T-helper 17 cell (primary cell): Measurements from ENCODE around the gene C1S. TPM values are rescaled to one million over a fixed set of nuclear protein-coding genes. Genes with fewer than 3 reads are reported as not detected.
"Not testable (repeated sequence)": the region's sequence is repeated elsewhere in the genome, so short reads cannot be mapped to it uniquely, and the experiment has no call there.

Experiments
- ATAC-seq: fragments of 150-1000 bp; cut with Tn5 transposase; 2 replicates; pipeline ENCODE4 v1.10.0; 2021; ENCODE audit warnings: mild to moderate bottlenecking, moderate library complexity
- DNase-seq, 3 donors: peaks; one replicate each; pipeline versions ENCODE4 v3.0.0 to v3.0.0-alpha.2; 2020 to 2021
- H3K9me3 ChIP-seq: one replicate; pipeline ENCODE4 v1.7.0; 2013; ENCODE audit warnings: low read length, mild to moderate bottlenecking; ENCODE audit not compliant: control insufficient read depth, poor library complexity, severe bottlenecking
- H3K27ac Mint-ChIP-seq: one replicate; pipeline ENCODE4 v1.8.0; 2022; ENCODE audit warnings: mild to moderate bottlenecking, moderate library complexity, mixed read lengths
- H3K27me3 Mint-ChIP-seq: one replicate; pipeline ENCODE4 v1.8.0; 2022; ENCODE audit warnings: mixed read lengths
- H3K36me3 Mint-ChIP-seq: one replicate; pipeline ENCODE4 v1.8.0; 2022; ENCODE audit warnings: low read depth, mixed read lengths
- H3K4me1 Mint-ChIP-seq: one replicate; pipeline ENCODE4 v1.8.0; 2022; ENCODE audit warnings: mild to moderate bottlenecking, mixed read lengths
- H3K4me3 Mint-ChIP-seq: one replicate; pipeline ENCODE4 v1.8.0; 2022; ENCODE audit warnings: mild to moderate bottlenecking, moderate library complexity, mixed read lengths
- total RNA-seq, 4 donors: library from RNA in 2 of 4; stranded (reverse) in 2 of 4; gene quantifications; one replicate each; pipeline ENCODE4 v1.2.3 and lab custom pipeline; 2022 to 2026

C1S gene
- total RNA-seq, 2 donors from 2014 or later, result 2.9 to 3.0 TPM

DNA sequence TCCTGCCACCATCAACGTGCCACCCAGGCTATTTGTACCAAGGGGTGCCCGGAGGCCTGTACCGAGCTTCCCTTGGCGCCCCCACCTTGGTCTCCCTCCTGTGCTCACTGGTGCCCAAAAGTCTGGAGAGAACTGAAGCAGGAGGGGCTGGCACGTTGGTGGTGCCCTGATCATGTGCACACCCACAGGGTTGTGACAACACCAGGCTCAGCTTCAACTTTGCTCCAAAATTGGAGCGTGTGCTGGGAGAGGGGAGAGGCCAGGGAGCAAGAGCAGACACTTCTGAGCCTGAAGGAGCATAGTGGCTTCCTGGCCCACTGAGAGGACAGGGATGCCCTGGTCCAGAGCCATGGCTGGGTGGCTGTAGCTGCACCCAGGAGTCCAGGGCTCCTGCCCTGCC lies 29.2 kb upstream of the C1S start:
- Mint-ChIP-seq H3K27me3 (peaks cover 15% of the 10 kb centered on the region), H3K27ac (no peak overlapping the region), H3K4me1 (peaks cover 2% of the 10 kb centered on the region), H3K36me3 (peaks cover 2% of the 10 kb centered on the region), H3K4me3 (no peak overlapping the region)
- no peaks in the 10 kb centered on the region for H3K9me3 ChIP-seq
- no peak for DNase-seq
- ATAC-seq, result no peak

- Mint-ChIP-seq H3K27me3 (peaks cover 15% of the 10 kb centered on the region), H3K27ac (peak overlapping the region; percentile 24), H3K4me1 (peaks cover 4% of the 10 kb centered on the region), H3K4me3 (no peak overlapping the region), H3K36me3 (peaks cover 2% of the 10 kb centered on the region)
- H3K9me3 ChIP-seq, result no peaks in the 10 kb centered on the region
- DNase-seq (no peak), ATAC-seq (no peak)
Measured at GRCh38 chr12:7032990-7033389, 27.5 kb upstream of the C1S start.

GRCh38 chr12:7034464-7034863 lies 26.1 kb upstream of the C1S start:
- H3K36me3 Mint-ChIP-seq, result peaks cover 2% of the 10 kb centered on the region
- DNase-seq (no peak), ATAC-seq (no peak)
- peaks cover 15% of the 10 kb centered on the region for H3K27me3 Mint-ChIP-seq
- H3K4me1 Mint-ChIP-seq, result peaks cover 4% of the 10 kb centered on the region
- H3K27ac Mint-ChIP-seq, result no peak overlapping the region
- no peak overlapping the region for H3K4me3 Mint-ChIP-seq
- H3K9me3 ChIP-seq, result no peaks in the 10 kb centered on the region

GRCh38 chr12:7035463-7035862 lies 25.1 kb upstream of the C1S start:
- Mint-ChIP-seq H3K27me3 (peaks cover 15% of the 10 kb centered on the region), H3K27ac (no peak overlapping the region), H3K4me3 (no peak overlapping the region), H3K4me1 (peaks cover 4% of the 10 kb centered on the region), H3K36me3 (peaks cover 2% of the 10 kb centered on the region)
- H3K9me3 ChIP-seq, result no peaks in the 10 kb centered on the region
- ATAC-seq (no peak), DNase-seq (no peak)

- not testable (repeated sequence) for DNase-seq, H3K4me3 Mint-ChIP-seq, H3K27ac Mint-ChIP-seq, H3K36me3 Mint-ChIP-seq, H3K4me1 Mint-ChIP-seq, ATAC-seq, H3K9me3 ChIP-seq
- peaks cover 13% of the 10 kb centered on the region for H3K27me3 Mint-ChIP-seq
Measured at GRCh38 chr12:7037411-7037810, 23.1 kb upstream of the C1S start.

DNA sequence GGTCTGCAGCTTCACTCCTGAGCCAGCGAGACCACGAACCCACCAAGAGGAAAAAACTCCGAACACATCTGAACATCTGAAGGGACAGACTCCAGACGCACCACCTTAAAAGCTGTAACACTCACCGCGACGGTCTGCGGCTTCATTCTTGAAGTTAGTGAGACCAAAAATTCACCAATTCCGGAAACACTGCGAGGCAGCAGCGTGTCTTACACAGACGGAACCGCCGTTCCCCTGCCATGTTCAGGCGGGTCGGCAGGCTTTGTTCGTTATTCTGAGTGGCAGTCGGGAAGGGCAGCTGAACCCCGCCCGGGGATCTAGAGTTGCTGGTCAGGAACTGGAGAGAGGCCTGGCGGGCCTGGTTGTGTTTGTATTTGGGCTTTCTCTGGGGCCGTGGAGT lies 21.9 kb upstream of the C1S start:
- peaks cover 4% of the 10 kb centered on the region for H3K27me3 Mint-ChIP-seq
- DNase-seq, result no peak
- no peak overlapping the region for H3K27ac Mint-ChIP-seq
- no peak overlapping the region for H3K4me3 Mint-ChIP-seq
- H3K9me3 ChIP-seq, result no peaks in the 10 kb centered on the region
- peaks cover 4% of the 10 kb centered on the region for H3K4me1 Mint-ChIP-seq
- no peak for ATAC-seq
- H3K36me3 Mint-ChIP-seq, result no peaks in the 10 kb centered on the region

DNA sequence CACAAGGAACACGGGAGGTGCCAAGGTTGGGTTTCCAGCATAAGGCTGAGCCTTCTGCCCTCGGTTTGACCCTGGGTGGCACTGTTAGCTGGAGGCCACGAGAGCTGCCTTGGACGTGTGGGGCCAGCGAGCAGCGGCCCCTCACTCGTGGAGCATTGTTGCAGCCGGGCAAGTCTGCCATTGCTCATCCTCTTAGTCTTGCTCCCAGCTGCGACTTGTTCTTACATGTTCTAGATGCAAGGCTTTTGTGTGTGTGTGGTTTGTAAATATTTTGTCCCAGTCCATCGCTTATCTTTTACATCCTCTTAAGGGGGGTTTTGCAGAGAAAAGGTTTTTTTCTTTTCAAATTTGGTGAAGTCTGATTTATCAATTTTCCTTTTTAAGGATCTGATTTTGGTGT lies 21.1 kb upstream of the C1S start:
- no peak for DNase-seq
- Mint-ChIP-seq H3K4me1 (peaks cover 4% of the 10 kb centered on the region), H3K36me3 (no peaks in the 10 kb centered on the region), H3K27ac (no peak overlapping the region), H3K4me3 (no peak overlapping the region), H3K27me3 (no peaks in the 10 kb centered on the region)
- no peak for ATAC-seq
- H3K9me3 ChIP-seq, result no peaks in the 10 kb centered on the region

- Mint-ChIP-seq H3K36me3 (no peaks in the 10 kb centered on the region), H3K4me3 (no peak overlapping the region), H3K27ac (no peak overlapping the region), H3K4me1 (peaks cover 6% of the 10 kb centered on the region), H3K27me3 (no peaks in the 10 kb centered on the region)
- DNase-seq (no peak), ATAC-seq (no peak)
- no peaks in the 10 kb centered on the region for H3K9me3 ChIP-seq
Measured at GRCh38 chr12:7042842-7043241, 17.7 kb upstream of the C1S start.

DNA sequence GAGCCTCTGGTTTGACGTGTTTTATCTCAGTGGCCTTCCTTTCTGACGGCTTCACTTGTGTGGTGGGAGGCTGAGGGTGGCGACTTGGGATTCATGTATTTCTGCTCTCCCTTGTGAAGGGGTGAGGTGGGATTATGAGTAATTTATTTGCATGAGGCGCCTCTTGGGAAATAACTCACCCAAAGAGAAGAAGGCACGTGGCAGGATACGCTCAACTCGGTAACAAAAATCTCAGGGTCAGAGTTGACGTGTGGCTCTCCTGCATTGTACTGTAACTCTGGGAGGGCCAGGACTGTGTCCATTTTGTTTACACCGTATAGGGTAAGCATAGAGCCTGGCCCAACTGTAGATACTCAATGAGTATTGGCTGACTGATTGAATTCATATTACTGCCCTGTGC lies 14.6 kb upstream of the C1S start:
- Mint-ChIP-seq H3K4me1 (peaks cover 8% of the 10 kb centered on the region), H3K4me3 (no peak overlapping the region)
- no peak for ATAC-seq

DNA sequence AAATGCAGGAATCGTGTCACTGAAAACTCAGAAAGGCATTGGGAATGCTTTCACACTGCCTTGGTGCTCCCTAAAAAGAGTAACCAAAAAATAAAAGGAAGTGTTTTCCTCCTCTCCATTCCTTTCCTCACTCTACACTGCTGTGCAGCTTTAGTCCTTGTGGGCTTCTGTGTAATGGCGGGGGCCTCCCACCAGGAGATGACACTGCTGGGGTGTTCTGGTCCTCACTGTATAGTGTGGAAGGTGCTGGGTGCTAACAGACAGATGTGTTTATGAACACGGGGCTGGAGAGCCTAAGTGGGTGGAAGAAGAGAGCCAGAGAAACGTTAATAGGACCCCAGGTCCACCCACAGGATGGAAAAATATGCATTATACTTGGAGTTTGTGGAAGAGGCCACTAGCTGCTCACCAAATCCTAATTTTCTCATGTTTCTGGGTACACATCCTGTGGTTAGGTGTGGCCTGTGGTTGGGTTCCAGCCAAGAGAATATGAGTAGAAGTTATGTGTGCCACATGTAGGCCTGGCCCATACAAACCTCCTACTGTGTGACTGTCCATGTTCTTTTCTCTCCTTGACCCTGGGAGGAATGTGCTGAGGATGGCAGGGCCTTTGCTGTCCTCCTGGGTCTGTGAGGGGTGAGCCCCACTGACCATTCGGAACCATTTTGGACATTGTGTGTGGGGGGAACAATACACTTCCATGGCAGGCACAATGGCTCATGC lies 14.0 kb upstream of the C1S start:
- ATAC-seq (no peak), DNase-seq (no peak)
- peaks cover 3% of the 10 kb centered on the region for H3K27me3 Mint-ChIP-seq
- H3K4me3 Mint-ChIP-seq, result peak overlapping the region; percentile 41
- no peaks in the 10 kb centered on the region for H3K36me3 Mint-ChIP-seq
- no peaks in the 10 kb centered on the region for H3K9me3 ChIP-seq
- peaks cover 8% of the 10 kb centered on the region for H3K4me1 Mint-ChIP-seq
- no peak overlapping the region for H3K27ac Mint-ChIP-seq

More for the DNA sequence above, 14.6 kb upstream of the C1S start:
- H3K27me3 Mint-ChIP-seq, result no peaks in the 10 kb centered on the region
- DNase-seq, result no peak
- H3K9me3 ChIP-seq, result no peaks in the 10 kb centered on the region
- no peak overlapping the region for H3K27ac Mint-ChIP-seq
- no peaks in the 10 kb centered on the region for H3K36me3 Mint-ChIP-seq

GRCh38 chr12:7047306-7047705 lies 13.2 kb upstream of the C1S start:
- H3K4me1 Mint-ChIP-seq, result peaks cover 8% of the 10 kb centered on the region
- H3K27me3 Mint-ChIP-seq, result peaks cover 11% of the 10 kb centered on the region
- H3K36me3 Mint-ChIP-seq, result no peaks in the 10 kb centered on the region
- no peaks in the 10 kb centered on the region for H3K9me3 ChIP-seq
- DNase-seq, result no peak
- ATAC-seq, result no peak
- no peak overlapping the region for H3K27ac Mint-ChIP-seq
- no peak overlapping the region for H3K4me3 Mint-ChIP-seq

DNA sequence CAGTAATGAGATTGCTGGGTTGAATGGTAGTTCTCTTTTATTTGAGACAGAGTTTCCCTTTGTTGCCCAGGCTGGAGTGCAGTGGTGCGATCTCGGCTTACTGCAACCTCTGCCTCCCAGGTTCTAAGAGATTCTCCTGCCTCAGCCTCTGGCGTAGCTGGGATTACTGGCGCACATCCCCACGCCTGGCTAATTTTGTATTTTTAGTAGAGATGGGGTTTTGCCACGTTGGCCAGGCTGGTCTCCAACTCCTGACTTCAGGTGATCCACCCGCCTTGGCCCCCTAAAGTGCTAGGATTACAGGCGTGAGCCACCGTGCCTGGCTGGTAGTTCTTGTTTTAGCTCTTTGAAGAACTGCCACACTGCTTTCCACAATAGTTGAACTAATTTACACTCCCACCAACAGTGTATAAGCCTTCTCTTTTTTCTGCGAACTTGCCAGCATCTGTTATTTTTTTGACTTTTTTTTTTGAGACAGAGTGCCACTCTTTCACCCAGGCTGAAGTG lies 11.0 kb upstream of the C1S start:
- not testable (repeated sequence) for H3K4me3 Mint-ChIP-seq, ATAC-seq, H3K27ac Mint-ChIP-seq, DNase-seq, H3K4me1 Mint-ChIP-seq, H3K9me3 ChIP-seq, H3K36me3 Mint-ChIP-seq
- peaks cover 30% of the 10 kb centered on the region for H3K27me3 Mint-ChIP-seq

DNA sequence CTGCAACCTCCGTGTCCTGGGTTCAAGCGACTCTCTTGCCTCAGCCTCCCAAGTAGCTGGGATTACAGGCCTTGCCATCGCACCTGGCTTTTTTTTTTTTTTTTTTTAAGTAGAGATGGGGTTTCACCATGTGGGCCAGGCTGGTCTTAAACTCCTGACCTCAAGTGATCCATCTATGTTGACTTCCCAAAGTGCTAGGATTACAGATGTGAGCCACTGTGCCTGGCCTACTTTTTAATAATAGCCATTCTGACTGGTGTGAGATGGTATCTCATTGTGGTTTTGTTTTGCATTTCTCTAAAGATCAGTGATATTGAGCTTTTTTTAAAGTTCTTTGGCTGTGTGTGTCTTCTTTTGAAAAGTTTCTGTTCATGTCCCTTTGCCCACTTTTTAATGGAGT lies 10.5 kb upstream of the C1S start:
- H3K27me3 Mint-ChIP-seq, result peaks cover 35% of the 10 kb centered on the region
- not testable (repeated sequence) for H3K27ac Mint-ChIP-seq, H3K4me1 Mint-ChIP-seq, H3K4me3 Mint-ChIP-seq, H3K36me3 Mint-ChIP-seq, ATAC-seq, H3K9me3 ChIP-seq, DNase-seq

DNA sequence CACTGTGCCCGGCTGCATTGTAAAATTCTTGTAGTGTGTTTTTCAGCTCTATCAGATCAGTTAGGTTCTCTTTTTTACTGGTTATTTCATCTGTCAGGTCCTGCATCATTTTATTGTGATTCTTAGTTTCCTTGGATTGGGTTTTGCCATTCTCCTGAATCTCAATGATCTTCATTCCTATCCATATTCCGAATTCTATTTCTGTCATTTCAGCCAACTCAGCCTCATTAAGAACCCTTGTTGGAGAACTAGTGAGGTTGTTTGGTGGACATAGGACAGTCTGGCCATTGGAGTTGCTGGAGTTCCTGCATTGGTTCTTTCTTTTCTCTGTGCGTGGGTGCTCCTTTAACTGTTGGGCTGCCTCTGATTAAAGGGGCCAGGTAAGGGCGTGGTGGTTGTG lies 5.6 kb upstream of the C1S start:
- ATAC-seq (no peak), DNase-seq (no peak)
- Mint-ChIP-seq H3K27me3 (peaks cover 70% of the 10 kb centered on the region), H3K4me1 (peaks cover 2% of the 10 kb centered on the region), H3K4me3 (no peak overlapping the region), H3K27ac (no peak overlapping the region), H3K36me3 (no peaks in the 10 kb centered on the region)
- no peaks in the 10 kb centered on the region for H3K9me3 ChIP-seq
